ENCODE data around the gene OPRM1.
A peak's percentile ranks its signal among the peaks of the same experiment; 100 is the strongest.

The OPRM1 gene

GRCh38 chr6:154143753-154144152, 104.7 kb downstream of the OPRM1 start:
- Histone ChIP-seq H3K4me3 (replicated peaks; ENCODE audit: insufficient read depth, low read length) (no peak overlapping the region), H3K27me3 (ENCODE audit: insufficient read depth, poor library complexity, severe bottlenecking) (no peaks in the 10 kb centered on the region), H3K27ac (replicated peaks) (no peak overlapping the region)
- TF ChIP-seq POLR2AphosphoS5 (IDR thresholded peaks at IDR 0.05; ENCODE audit: low read depth), result no peak
- TF ChIP-seq CTCF (IDR thresholded peaks at IDR 0.05; ENCODE audit: insufficient read depth, low read length), result no peak
- no peak for TF ChIP-seq SPI1 (IDR thresholded peaks at IDR 0.05; ENCODE audit: borderline replicate concordance, low read depth)
- TF ChIP-seq GABPA (IDR thresholded peaks at IDR 0.05; ENCODE audit: low read depth), result no peak
- no peak for TF ChIP-seq REST (IDR thresholded peaks at IDR 0.05; ENCODE audit: insufficient replicate concordance, low read depth)
- DNase-seq (ENCODE audit: low read depth in 1 of 2, low spot score in 1 of 2), result no peak

GRCh38 chr6:154154389-154154967, 115.4 kb downstream of the OPRM1 start:
- TF ChIP-seq CTCF (IDR thresholded peaks at IDR 0.05; ENCODE audit: insufficient read depth, low read length) (peak; percentile 28), POLR2AphosphoS5 (IDR thresholded peaks at IDR 0.05; ENCODE audit: low read depth) (no peak)
- peak; percentile 47 to 49 for DNase-seq (ENCODE audit: low read depth in 1 of 2, low spot score in 1 of 2)
- no peak overlapping the region for H3K27ac ChIP-seq (replicated peaks)
- no peaks in the 10 kb centered on the region for H3K27me3 ChIP-seq (ENCODE audit: insufficient read depth, poor library complexity, severe bottlenecking)
- H3K4me3 ChIP-seq (replicated peaks; ENCODE audit: insufficient read depth, low read length), result no peak overlapping the region

- Histone ChIP-seq H3K27ac (replicated peaks) (no peak overlapping the region), H3K4me3 (replicated peaks; ENCODE audit: insufficient read depth, low read length) (no peak overlapping the region), H3K27me3 (ENCODE audit: insufficient read depth, poor library complexity, severe bottlenecking) (no peaks in the 10 kb centered on the region)
- TF ChIP-seq REST (IDR thresholded peaks at IDR 0.05; ENCODE audit: insufficient replicate concordance, low read depth), result no peak
- peak; percentile 82 for TF ChIP-seq CTCF (IDR thresholded peaks at IDR 0.05; ENCODE audit: insufficient read depth, low read length)
- peak in 1 of 2 experiments; percentile 74 for DNase-seq (ENCODE audit: low read depth in 1 of 2, low spot score in 1 of 2)
These were observed 117.3 kb downstream of the OPRM1 start for GRCh38 chr6:154156135-154156896.

- TF ChIP-seq GABPA (IDR thresholded peaks at IDR 0.05; ENCODE audit: low read depth) (no peak), CTCF (IDR thresholded peaks at IDR 0.05; ENCODE audit: insufficient read depth, low read length) (no peak), POLR2AphosphoS5 (IDR thresholded peaks at IDR 0.05; ENCODE audit: low read depth) (no peak), SPI1 (IDR thresholded peaks at IDR 0.05; ENCODE audit: borderline replicate concordance, low read depth) (no peak), REST (IDR thresholded peaks at IDR 0.05; ENCODE audit: insufficient replicate concordance, low read depth) (no peak)
- Histone ChIP-seq H3K27me3 (ENCODE audit: insufficient read depth, poor library complexity, severe bottlenecking) (no peaks in the 10 kb centered on the region), H3K4me3 (replicated peaks; ENCODE audit: insufficient read depth, low read length) (no peak overlapping the region), H3K27ac (replicated peaks) (no peak overlapping the region)
- no peak for DNase-seq (ENCODE audit: low read depth in 1 of 2, low spot score in 1 of 2)
These were observed 118.0 kb downstream of the OPRM1 start for GRCh38 chr6:154157082-154157481.

Measured in HL-60 (cell line).